Left lobe of liver (tissue), 2 donors: ENCODE measurements around the gene LARGE1. TPM values are rescaled to one million over a fixed set of nuclear protein-coding genes. Genes with fewer than 3 reads are reported as not detected.
"Not testable (repeated sequence)": the region's sequence is repeated elsewhere in the genome, so short reads cannot be mapped to it uniquely, and the experiment has no call there.

ENCODE experiments used
- ATAC-seq: fragments of 200-7000 bp; cut with Tn5 transposase; one replicate; pipeline ENCODE4 v1.9.1; 2020; ENCODE audit warnings: mild to moderate bottlenecking, moderate library complexity
- DNase-seq: peaks from one replicate; pipeline ENCODE4 v3.0.0-alpha.2; 2020; ENCODE audit warnings: low spot score
- total RNA-seq: library from RNA; stranded (reverse); gene quantifications from one replicate; pipeline ENCODE4 v1.2.1, GENCODE V29; 2021
- donor health status: DM: no; HTN: no; CAD: no; lungs with moderate emphysema.
- donor health status: DM: no; HTN: yes; CAD: no.

Gene LARGE1
- total RNA-seq, 1 donor from 2014 or later = 27.2 TPM

GRCh38 chr22:33400061-33400840, 520.0 kb downstream of the LARGE1 start:
- no peak for DNase-seq
- no peak for ATAC-seq

- DNase-seq (no peak), ATAC-seq (no peak)
Observed at GRCh38 chr22:33397381-33397907, 522.8 kb downstream of the LARGE1 start.

GRCh38 chr22:33393432-33393831, 526.8 kb downstream of the LARGE1 start:
- peak; percentile 91 for ATAC-seq
- peak; percentile 88 for DNase-seq

- DNase-seq = no peak
- ATAC-seq = peak; percentile 22
Observed at GRCh38 chr22:33391298-33391697, 529.0 kb downstream of the LARGE1 start.

- ATAC-seq = no peak
- DNase-seq = no peak
Observed at GRCh38 chr22:33389936-33390335, 530.3 kb downstream of the LARGE1 start.

GRCh38 chr22:33386270-33386669, 534.0 kb downstream of the LARGE1 start:
- DNase-seq (no peak), ATAC-seq (no peak)

GRCh38 chr22:33385611-33386010, 534.7 kb downstream of the LARGE1 start:
- DNase-seq (no peak), ATAC-seq (no peak)

GRCh38 chr22:33382436-33382835, 537.8 kb downstream of the LARGE1 start:
- DNase-seq = peak; percentile 67
- ATAC-seq = peak; percentile 80

GRCh38 chr22:33381531-33382406, 538.5 kb downstream of the LARGE1 start:
- ATAC-seq (peak; percentile 49), DNase-seq (no peak)

- DNase-seq (no peak), ATAC-seq (no peak)
Observed at GRCh38 chr22:33380789-33381530, 539.3 kb downstream of the LARGE1 start.

- DNase-seq (peak; percentile 71), ATAC-seq (peak; percentile 82)
Observed at GRCh38 chr22:33379836-33380235, 540.4 kb downstream of the LARGE1 start.

GRCh38 chr22:33372875-33373274, 547.4 kb downstream of the LARGE1 start:
- DNase-seq (no peak), ATAC-seq (no peak)

GRCh38 chr22:33363256-33363655, 557.0 kb downstream of the LARGE1 start:
- ATAC-seq, DNase-seq: not testable (repeated sequence)

GRCh38 chr22:33362702-33363101, 557.6 kb downstream of the LARGE1 start:
- ATAC-seq (no peak), DNase-seq (no peak)

- ATAC-seq (peak; percentile 27), DNase-seq (no peak)
Observed at GRCh38 chr22:33361581-33361980, 558.7 kb downstream of the LARGE1 start.

- no peak for ATAC-seq
- no peak for DNase-seq
Observed at GRCh38 chr22:33357981-33358399, 562.3 kb downstream of the LARGE1 start.

GRCh38 chr22:33354928-33355327, 565.3 kb downstream of the LARGE1 start:
- DNase-seq (no peak), ATAC-seq (peak; percentile 12)

- ATAC-seq (no peak), DNase-seq (no peak)
Observed at GRCh38 chr22:33353502-33353901, 566.8 kb downstream of the LARGE1 start.

- ATAC-seq (no peak), DNase-seq (no peak)
Observed at GRCh38 chr22:33352768-33353167, 567.5 kb downstream of the LARGE1 start.

GRCh38 chr22:33350961-33351360, 569.3 kb downstream of the LARGE1 start:
- DNase-seq (no peak), ATAC-seq (no peak)

- no peak for DNase-seq
- ATAC-seq = no peak
Observed at GRCh38 chr22:33350491-33350890, 569.8 kb downstream of the LARGE1 start.
